HCT116 (cell line): ENCODE measurements around the gene STAMBPL1.

ENCODE experiments used
- ATF3 ChIP-seq: IDR thresholded peaks from 2 replicates; pipeline ENCODE4 v1.6.1; 2012
- CTCF ChIP-seq, 3 experiments: fragments of 200-600 bp in 1 of 3; sonication (generic) in 1 of 3; IDR thresholded peaks in 2 of 3; conservative IDR thresholded peaks in 1 of 3; 2 replicates each; pipeline ENCODE4 v1.5.1; 2012 to 2017; ENCODE audit warnings: low read depth in 2 of 3, low read length in 2 of 3, antibody characterized with exemption in 1 of 3, borderline replicate concordance in 1 of 3, control low read depth in 1 of 3, mild to moderate bottlenecking in 1 of 3, mixed read lengths in 1 of 3, mixed run types in 1 of 3, moderate library complexity in 1 of 3; ENCODE audit not compliant: insufficient read depth in 1 of 3
- EZH2 ChIP-seq: fragments of 200-600 bp; sonication (generic); IDR thresholded peaks from 2 replicates; pipeline ENCODE4 v1.6.1; 2017; ENCODE audit warnings: antibody characterized with exemption, mixed run types
- EZH2phosphoT487 ChIP-seq: fragments of 200-600 bp; IDR thresholded peaks from 2 replicates; pipeline ENCODE4 v1.6.1; 2018; ENCODE audit warnings: antibody characterized with exemption, borderline replicate concordance
- JUND ChIP-seq: IDR thresholded peaks from 2 replicates; pipeline ENCODE4 v1.6.1; 2012
- POLR2A ChIP-seq: IDR thresholded peaks from 2 replicates; pipeline ENCODE4 v1.7.0; 2011; ENCODE audit warnings: borderline replicate concordance; ENCODE audit not compliant: insufficient read depth, insufficient read length; ENCODE audit errors: extremely low read depth
- REST ChIP-seq: IDR thresholded peaks from 2 replicates; pipeline ENCODE4 v1.6.1; 2012; ENCODE audit warnings: low read depth
- SIN3A ChIP-seq: IDR thresholded peaks from 2 replicates; pipeline ENCODE4 v1.6.1; 2012; ENCODE audit warnings: low read depth
- TCF7L2 ChIP-seq: IDR thresholded peaks from 2 replicates; pipeline ENCODE4 v1.7.0; 2011; ENCODE audit warnings: borderline replicate concordance, inconsistent platforms; ENCODE audit not compliant: insufficient read depth, insufficient read length; ENCODE audit errors: extremely low read depth
- YY1 ChIP-seq: IDR thresholded peaks from 2 replicates; pipeline ENCODE4 v1.6.1; 2011; ENCODE audit warnings: low read length, low read depth, moderate library complexity, mild to moderate bottlenecking; ENCODE audit not compliant: insufficient replicate concordance; ENCODE audit errors: extremely low read depth

- no peak for TF ChIP-seq TCF7L2
- no peak for TF ChIP-seq CTCF (IDR thresholded peaks at IDR 0.05 in 2 of 3, conservative IDR thresholded peaks at IDR 0.05 in 1 of 3; ENCODE audit: borderline replicate concordance in 1 of 3, insufficient read depth in 1 of 3, low read depth in 2 of 3, low read length in 2 of 3)
- TF ChIP-seq POLR2A = no peak
- TF ChIP-seq ATF3 = no peak
- no peak for TF ChIP-seq JUND
- TF ChIP-seq REST = no peak
- no peak for TF ChIP-seq EZH2
- no peak for TF ChIP-seq SIN3A
- TF ChIP-seq YY1 = no peak
- no peak for TF ChIP-seq EZH2phosphoT487
Observed at GRCh38 chr10:88971221-88972061, 91.4 kb downstream of the STAMBPL1 start.
